HepG2 (cell line): ENCODE data around the gene MPV17L2.

Experiments used
- ATRX ChIP-seq: sonication (generic); formaldehyde crosslinking; IDR thresholded peaks from 2 replicates; pipeline ENCODE4 v1.4.0; 2020; ENCODE audit warnings: missing genetic modification reagents, borderline replicate concordance
- BHLHE40 ChIP-seq: IDR thresholded peaks from 2 replicates; pipeline ENCODE4 v1.6.1; 2011; ENCODE audit warnings: low read length, improper control_type of control experiment
- CBX1 ChIP-seq: IDR thresholded peaks from one replicate; pipeline ENCODE4 v1.6.1; 2016; ENCODE audit warnings: antibody characterized with exemption, low read depth
- KLF6 ChIP-seq: IDR thresholded peaks from 2 replicates; pipeline ENCODE4 v1.8.0; 2016; ENCODE audit warnings: missing biosample characterization, missing genetic modification reagents
- NFYB ChIP-seq: sonication (generic); formaldehyde crosslinking; IDR thresholded peaks from 2 replicates; pipeline ENCODE4 v1.4.0; 2020; ENCODE audit warnings: missing genetic modification reagents
- SIN3A ChIP-seq: IDR thresholded peaks from 2 replicates; pipeline ENCODE4 v1.6.1; 2011; ENCODE audit warnings: low read depth, mild to moderate bottlenecking, control low read depth, low read length, borderline replicate concordance
- SUZ12 ChIP-seq: fragments of 150-350 bp; IDR thresholded peaks from 2 replicates; pipeline ENCODE4 v1.6.1; 2014; ENCODE audit warnings: low read depth, low read length
- TBL1XR1 ChIP-seq: fragments of 150-350 bp; IDR thresholded peaks from 2 replicates; pipeline ENCODE4 v1.6.1; 2014; ENCODE audit warnings: borderline replicate concordance, low read length; ENCODE audit not compliant: partially characterized antibody
- ZKSCAN8 ChIP-seq: IDR thresholded peaks from 2 replicates; pipeline ENCODE4 v1.6.1; 2016; ENCODE audit warnings: borderline replicate concordance, missing genetic modification reagents, missing compliant biosample characterization
- ZMYM3 ChIP-seq: sonication (generic); formaldehyde crosslinking; IDR thresholded peaks from 2 replicates; pipeline ENCODE4 v1.5.1; 2020; ENCODE audit warnings: mild to moderate bottlenecking, missing genetic modification reagents
- ZNF3 ChIP-seq: IDR thresholded peaks from 2 replicates; pipeline ENCODE4 v1.7.0; 2017; ENCODE audit warnings: inconsistent platforms
- ZNF331 ChIP-seq: sonication (generic); formaldehyde crosslinking; IDR thresholded peaks from 2 replicates; pipeline ENCODE4 v1.4.0; 2020; ENCODE audit warnings: missing genetic modification reagents
- ZNF569 ChIP-seq: sonication (generic); formaldehyde crosslinking; IDR thresholded peaks from 2 replicates; pipeline ENCODE4 v1.5.0; 2020; ENCODE audit warnings: mild to moderate bottlenecking, missing genetic modification reagents, moderate library complexity, borderline replicate concordance

- TF ChIP-seq ZNF331 (CRISPR knock-in tag) (no peak), BHLHE40 (no peak), ZMYM3 (CRISPR knock-in tag) (no peak), ATRX (CRISPR knock-in tag) (no peak), CBX1 (no peak), SUZ12 (no peak), ZNF3 (CRISPR knock-in tag) (no peak), TBL1XR1 (no peak), ZKSCAN8 (CRISPR knock-in tag) (no peak), NFYB (no peak), KLF6 (no peak), ZNF569 (CRISPR knock-in tag) (no peak), SIN3A (no peak)
Measured at GRCh38 chr19:18214779-18215433, 21.9 kb downstream of the MPV17L2 start.
